ENCODE data around the gene MED26.

DNA sequence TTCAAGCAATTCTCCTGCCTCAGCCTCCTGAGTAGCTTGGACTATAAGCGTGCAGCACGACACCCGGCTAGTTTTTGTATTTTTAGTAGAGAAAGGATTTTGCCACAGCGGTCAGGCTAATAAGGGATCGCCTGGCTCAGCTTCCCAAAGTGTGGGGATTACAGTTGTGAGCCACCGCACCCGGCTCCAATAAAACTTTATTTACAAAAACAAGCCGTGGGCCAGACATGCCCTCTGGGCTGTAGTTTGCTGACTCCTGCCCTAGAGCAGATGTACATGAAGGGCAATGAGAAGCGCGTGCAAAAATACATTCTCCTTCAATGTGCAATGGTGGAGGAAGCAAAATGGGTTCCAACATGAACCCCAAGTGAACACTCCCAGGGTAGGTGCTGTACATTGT, 13.7 kb upstream of the MED26 start:
- TF ChIP-seq CTCF (conservative IDR thresholded peaks at IDR 0.05; ENCODE audit: low read depth, low read length) (no peak), EZH2 (IDR thresholded peaks at IDR 0.05; ENCODE audit: borderline replicate concordance, low read depth, low read length, poor library complexity, severe bottlenecking) (no peak)

All from A673 (cell line).